ENCODE measurements around the gene FGF14.
"Not testable (repeated sequence)": the region's sequence is repeated elsewhere in the genome, so short reads cannot be mapped to it uniquely, and the experiment has no call there.

The FGF14 gene

GRCh38 chr13:101915755-101916107 is 486.1 kb downstream of the FGF14 start:
- DNase-seq = peak; percentile 47

- DNase-seq = peak; percentile 78
Measured at GRCh38 chr13:101915331-101915730, 486.5 kb downstream of the FGF14 start.

GRCh38 chr13:101911752-101912151 is 490.1 kb downstream of the FGF14 start:
- DNase-seq = no peak

GRCh38 chr13:101903890-101904289 is 498.0 kb downstream of the FGF14 start:
- no peak for DNase-seq

DNA sequence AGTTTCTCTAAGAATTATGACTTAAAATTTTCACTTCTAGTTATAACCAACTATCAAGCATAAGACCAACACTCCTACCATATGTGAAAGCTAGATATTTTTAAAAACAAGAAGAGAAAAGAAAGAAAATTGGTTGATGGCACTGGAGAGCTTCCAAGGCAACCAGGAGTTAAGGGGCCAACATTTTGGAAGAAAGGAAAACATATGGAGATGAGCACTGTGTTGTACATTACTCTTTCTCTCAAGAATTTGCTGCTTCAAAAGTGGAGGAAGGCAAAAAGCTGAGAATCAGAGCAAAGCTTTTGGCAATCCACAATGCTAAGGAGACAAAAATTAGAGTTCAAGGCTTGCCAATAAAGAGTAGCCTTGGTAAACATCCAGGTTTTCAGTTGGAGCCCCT is 503.2 kb downstream of the FGF14 start:
- DNase-seq = no peak

DNA sequence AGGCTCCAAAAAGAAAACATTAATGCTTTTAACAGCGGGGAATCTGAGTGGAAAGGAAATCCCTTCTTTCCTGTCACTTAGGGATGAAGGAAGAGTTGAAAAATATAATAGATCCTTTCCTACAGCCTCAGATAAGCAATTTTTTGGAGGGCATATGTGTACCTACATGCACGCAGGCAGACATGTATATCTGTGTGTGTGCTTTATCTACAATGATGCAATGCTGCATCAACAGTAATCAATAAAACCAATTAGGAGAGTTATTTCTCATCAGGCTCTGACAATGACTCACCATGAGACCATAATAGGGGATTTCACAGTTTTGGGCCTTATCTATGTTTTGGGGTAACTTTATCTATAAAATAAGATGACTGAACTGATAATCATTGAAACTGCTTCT is 505.3 kb downstream of the FGF14 start:
- no peak for DNase-seq

DNA sequence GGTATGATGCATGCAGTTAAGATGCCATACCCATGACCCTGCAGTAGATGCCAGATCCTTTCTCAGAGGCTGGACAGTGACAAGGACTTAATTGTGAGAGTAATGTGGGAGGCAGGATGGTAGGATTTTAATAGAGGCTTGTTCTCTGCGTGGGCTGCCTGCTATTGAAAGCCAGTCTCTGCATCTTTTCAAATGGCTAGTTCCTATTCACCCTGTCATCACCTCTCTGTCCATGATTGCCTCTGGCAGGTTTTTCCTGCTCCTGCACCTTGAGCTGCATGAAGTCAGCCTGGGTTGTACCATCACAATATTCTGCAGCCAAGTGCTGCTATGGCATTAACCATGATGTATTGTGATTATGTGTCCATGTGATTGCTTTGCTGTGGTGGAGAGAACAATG is 508.8 kb downstream of the FGF14 start:
- DNase-seq = no peak

- DNase-seq = no peak
Measured at GRCh38 chr13:101892296-101892695, 509.6 kb downstream of the FGF14 start.

DNA sequence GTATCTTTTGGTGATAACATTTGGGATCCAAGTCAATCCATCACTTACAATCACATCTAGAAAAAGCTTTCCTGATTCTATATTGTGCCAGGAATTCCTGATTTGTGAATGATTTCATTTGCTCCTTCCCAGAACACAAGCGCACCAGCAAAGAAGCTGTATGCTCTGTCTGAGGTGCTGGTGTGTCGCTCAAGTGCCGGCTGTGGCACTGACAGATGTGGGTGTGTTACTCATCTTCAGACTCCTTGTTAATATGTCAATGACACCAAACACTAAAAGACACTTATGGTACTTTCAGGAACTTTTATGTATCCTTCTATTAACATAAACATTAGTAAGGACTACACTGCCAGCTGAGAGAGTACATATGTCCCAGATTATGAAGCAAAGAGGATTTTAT is 520.3 kb downstream of the FGF14 start:
- no peak for DNase-seq

GRCh38 chr13:101880581-101880980 is 521.3 kb downstream of the FGF14 start:
- DNase-seq = no peak

DNA sequence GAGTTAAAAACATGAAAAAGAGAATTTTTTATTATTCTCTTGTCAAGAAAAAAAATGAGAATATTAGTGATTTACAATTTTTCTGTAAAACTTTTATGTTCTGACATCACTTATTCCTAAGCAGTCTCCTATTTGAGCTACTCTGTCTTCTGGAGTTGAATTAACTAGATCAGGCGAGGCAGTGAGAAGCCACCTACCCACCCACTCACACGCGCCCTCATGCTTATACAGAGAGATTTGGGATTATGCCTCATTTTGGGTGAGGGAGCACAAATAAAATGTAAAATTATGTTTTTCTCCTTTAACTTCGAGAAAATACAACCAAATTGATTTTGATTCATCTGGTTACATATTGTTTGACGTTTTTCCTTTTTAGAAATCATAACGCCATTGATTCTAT is 524.9 kb downstream of the FGF14 start:
- DNase-seq = no peak

DNA sequence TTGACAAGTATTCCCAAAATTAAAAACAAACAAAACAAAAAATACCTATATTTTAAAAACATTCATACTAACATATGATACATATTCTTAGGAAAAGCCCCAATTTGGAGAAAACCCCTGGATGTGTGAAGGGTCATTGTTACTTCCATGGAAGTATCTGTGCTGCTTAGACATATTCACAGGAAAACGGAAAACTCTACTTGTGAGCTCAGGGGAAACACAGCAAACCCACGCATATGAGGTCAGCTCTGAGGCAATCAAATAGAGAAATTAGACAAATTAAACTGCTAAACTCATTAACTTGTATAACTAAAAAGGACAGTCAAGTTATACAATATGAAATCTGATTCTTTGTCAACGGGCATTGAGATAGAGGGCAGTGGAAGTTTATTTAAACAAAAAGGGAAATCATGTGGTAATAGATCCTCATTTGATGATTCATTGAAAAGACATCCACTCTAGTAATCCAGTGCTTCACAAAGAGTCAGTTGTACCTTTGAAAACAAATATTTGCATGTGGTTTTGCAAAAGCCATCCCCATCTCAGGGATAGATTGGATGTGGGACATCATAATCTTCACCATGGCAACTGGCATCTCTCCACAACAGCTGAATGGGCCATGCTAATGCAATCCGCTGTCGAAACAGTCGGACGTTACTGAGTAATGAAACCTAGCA is 526.0 kb downstream of the FGF14 start:
- DNase-seq = peak; percentile 91

DNA sequence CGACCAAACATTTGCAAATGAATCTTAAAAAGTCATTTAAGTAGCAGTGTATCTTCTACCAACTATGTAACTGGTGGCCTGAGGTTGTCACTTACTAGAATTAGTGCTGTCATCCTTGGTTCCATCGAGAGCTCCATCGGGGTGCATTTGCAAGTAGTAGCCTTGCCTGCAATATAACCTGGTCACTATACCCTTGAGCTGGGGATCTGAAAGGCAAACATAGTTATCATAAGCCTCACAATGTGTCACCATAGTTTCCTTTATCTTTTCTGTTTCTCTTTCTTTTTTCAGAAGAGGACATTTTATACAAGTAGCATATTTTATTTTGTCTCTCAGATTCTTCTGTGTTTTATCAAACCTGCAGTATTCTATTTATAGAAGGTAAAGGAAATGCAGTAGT is 526.8 kb downstream of the FGF14 start:
- peak; percentile 20 for DNase-seq

DNA sequence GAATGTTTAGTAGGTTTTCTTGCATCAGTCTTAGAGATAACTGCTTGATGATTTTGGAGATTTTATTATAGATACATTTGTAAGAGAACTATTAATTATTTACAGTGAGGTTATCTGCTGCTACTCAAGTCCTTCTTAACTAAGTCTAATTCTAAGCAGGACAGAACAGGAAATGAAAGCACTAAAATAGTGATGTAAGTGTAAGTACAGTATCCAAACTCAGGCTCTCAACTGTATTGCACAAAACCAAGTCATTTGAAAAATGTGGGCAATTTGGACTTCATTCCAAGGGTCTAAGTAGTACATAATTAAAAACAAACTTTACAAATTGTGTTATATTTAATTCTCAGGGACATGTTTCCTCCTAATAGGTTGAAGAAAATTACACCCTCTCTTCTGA is 532.3 kb downstream of the FGF14 start:
- peak; percentile 16 for DNase-seq

DNA sequence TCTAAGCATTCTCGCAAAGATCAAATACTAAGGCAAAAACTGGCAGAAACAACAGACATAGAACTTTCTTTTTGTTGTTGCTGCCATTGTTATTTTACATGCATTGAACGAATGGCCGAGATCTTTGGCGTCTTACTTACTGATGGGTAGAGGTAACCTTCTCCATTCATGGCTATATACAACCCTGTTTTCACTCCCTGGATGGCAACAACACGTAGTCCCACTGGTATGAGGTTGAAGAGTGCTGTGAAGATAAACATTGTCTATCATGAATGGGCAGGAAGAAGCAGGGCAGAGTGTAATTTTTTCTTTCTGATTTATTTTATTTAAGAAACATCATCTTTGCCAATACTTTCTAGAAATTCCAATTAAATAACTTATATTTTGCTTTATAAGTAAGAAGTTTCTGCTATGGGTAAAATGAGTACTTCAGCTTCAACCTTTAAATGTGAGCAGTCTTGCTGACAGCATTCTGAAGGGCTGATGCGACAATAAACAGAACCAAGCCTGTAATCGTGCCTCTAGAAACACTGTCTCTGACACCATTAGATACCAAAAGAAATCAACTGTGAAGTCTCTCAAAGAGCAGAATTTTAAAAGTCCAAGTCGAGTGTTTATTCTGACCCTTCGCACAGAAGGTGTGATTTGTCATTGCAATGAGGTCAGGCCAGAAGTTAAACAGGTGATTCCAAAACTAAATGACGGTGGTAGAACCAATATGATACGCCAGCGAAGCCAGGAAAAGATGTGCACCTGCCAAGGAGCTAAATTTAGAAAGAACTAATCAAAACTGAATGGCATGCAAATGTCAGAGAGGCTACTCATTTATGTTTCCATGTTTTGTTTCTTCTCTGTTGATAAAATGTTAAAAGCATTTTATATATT is 533.0 kb downstream of the FGF14 start:
- peak; percentile 51 for DNase-seq

GRCh38 chr13:101866889-101867581 is 534.8 kb downstream of the FGF14 start:
- no peak for DNase-seq

DNA sequence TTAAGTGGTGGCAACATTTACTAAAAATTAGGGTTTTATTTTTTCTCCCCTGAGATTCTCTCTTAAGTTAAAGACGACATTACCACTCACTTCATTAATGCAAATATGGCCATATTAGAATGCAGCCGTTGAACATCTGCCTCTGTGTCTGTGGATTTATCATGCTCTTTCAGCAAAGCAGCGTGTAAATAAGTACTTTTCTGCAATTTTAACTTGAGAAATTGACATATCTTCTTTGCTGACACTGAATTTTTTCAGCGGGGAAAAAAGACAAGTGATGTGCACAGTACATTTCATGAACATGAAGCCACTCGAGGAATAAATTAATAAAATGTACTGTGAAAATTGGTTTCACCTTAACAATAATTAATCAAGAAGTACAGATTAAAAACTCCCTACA is 543.0 kb downstream of the FGF14 start:
- DNase-seq = no peak

GRCh38 chr13:101846701-101847100 is 555.1 kb downstream of the FGF14 start:
- DNase-seq = no peak

GRCh38 chr13:101846249-101846648 is 555.6 kb downstream of the FGF14 start:
- no peak for DNase-seq

GRCh38 chr13:101845245-101846020 is 556.4 kb downstream of the FGF14 start:
- no peak for DNase-seq

DNA sequence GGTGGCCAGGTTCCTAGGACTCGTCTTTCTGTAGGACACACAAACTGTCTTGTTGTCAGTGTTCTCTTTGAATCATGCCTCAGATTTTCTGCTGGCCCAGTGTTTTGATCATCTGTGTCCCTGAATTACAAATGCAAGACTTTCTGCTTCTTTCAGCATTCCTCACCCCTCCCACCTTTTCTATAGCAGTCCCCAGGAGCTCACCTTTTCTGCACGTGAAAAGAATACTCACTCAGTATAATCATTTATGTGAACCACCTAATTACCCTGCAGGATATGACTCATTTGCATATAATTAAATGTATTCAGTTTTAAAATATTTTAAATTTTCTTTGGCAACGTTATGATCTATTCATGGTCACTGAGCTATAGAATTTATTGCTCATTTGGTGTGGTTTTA is 560.1 kb downstream of the FGF14 start:
- no peak for DNase-seq

GRCh38 chr13:101838323-101838722 is 563.5 kb downstream of the FGF14 start:
- DNase-seq = no peak

DNA sequence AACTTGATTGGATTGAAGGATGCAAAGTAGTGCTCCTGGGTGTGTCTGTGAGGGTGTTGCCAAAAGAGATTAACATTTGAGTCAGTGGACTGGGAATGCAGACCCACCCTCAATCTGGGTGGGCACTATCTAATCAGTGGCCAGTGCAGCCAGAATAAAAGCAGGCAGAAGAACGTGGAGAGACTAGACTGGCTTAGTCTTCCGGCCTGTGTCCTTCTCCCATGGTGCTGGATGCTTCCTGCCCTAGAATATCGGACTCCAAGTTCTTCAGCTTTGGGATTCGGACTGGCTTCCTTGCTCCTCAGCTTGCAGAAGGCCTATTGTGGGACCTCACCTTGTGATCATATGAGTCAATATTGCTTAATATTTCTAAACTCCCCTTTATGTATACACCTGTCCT is 564.1 kb downstream of the FGF14 start:
- DNase-seq = not testable (repeated sequence)
